ENCODE results near the gene LDLRAP1.
"Not testable (repeated sequence)": the region's sequence is repeated elsewhere in the genome, so short reads cannot be mapped to it uniquely, and the experiment has no call there.

Gene LDLRAP1

GRCh38 chr1:25543425-25544242 is at the start of gene LDLRAP1:
Gene LDLRAP1 (plus strand): TSS chr1:25543606. CDS start chr1:25543699, 93 bp downstream.
- DNase-seq (ENCODE audit: low read depth in 2 of 2), result peak; percentile 39 to 55

- no peak for DNase-seq (ENCODE audit: low read depth in 2 of 2)
Observed at GRCh38 chr1:25494952-25495351, 48.5 kb upstream of the LDLRAP1 start.

GRCh38 chr1:25500694-25501093 is 42.7 kb upstream of the LDLRAP1 start:
- no peak for DNase-seq (ENCODE audit: low read depth in 2 of 2)

GRCh38 chr1:25501235-25502058 is 42.0 kb upstream of the LDLRAP1 start:
- DNase-seq (ENCODE audit: low read depth in 2 of 2), result no peak

- DNase-seq (ENCODE audit: low read depth in 2 of 2), result no peak
Observed at GRCh38 chr1:25502957-25503356, 40.4 kb upstream of the LDLRAP1 start.

- DNase-seq (ENCODE audit: low read depth in 2 of 2), result peak; percentile 44 to 56
Observed at GRCh38 chr1:25503551-25504426, 39.6 kb upstream of the LDLRAP1 start.

- no peak for DNase-seq (ENCODE audit: low read depth in 2 of 2)
Observed at GRCh38 chr1:25504706-25505595, 38.5 kb upstream of the LDLRAP1 start.

- DNase-seq (ENCODE audit: low read depth in 2 of 2), result no peak
Observed at GRCh38 chr1:25505656-25506385, 37.6 kb upstream of the LDLRAP1 start.

- DNase-seq (ENCODE audit: low read depth in 2 of 2), result not testable (repeated sequence)
Observed at GRCh38 chr1:25506566-25507463, 36.6 kb upstream of the LDLRAP1 start.

GRCh38 chr1:25513666-25514065 is 29.7 kb upstream of the LDLRAP1 start:
- no peak for DNase-seq (ENCODE audit: low read depth in 2 of 2)

GRCh38 chr1:25515033-25515432 is 28.4 kb upstream of the LDLRAP1 start:
- DNase-seq (ENCODE audit: low read depth in 2 of 2), result no peak

GRCh38 chr1:25516686-25517085 is 26.7 kb upstream of the LDLRAP1 start:
- no peak for DNase-seq (ENCODE audit: low read depth in 2 of 2)

- no peak for DNase-seq (ENCODE audit: low read depth in 2 of 2)
Observed at GRCh38 chr1:25517476-25518394, 25.7 kb upstream of the LDLRAP1 start.

- no peak for DNase-seq (ENCODE audit: low read depth in 2 of 2)
Observed at GRCh38 chr1:25519624-25520023, 23.8 kb upstream of the LDLRAP1 start.

GRCh38 chr1:25520446-25521061 is 22.9 kb upstream of the LDLRAP1 start:
- peak; percentile 38 to 65 for DNase-seq (ENCODE audit: low read depth in 2 of 2)

- DNase-seq (ENCODE audit: low read depth in 2 of 2), result no peak
Observed at GRCh38 chr1:25522031-25522655, 21.3 kb upstream of the LDLRAP1 start.

GRCh38 chr1:25523542-25523941 is 19.9 kb upstream of the LDLRAP1 start:
- no peak for DNase-seq (ENCODE audit: low read depth in 2 of 2)

All from stimulated activated CD4-positive, alpha-beta T cell treated with anti-CD3 and anti-CD28 coated beads, Interleukin-15, amount 100 ng/mL, for 48 hours (primary cell).